Coronary artery (tissue), 2 donors: Measurements from ENCODE around the gene NCAPH2.

Experiments used
- DNase-seq: peaks from one replicate; pipeline ENCODE4 v3.0.0-alpha.2; 2017; ENCODE audit warnings: low spot score
- H3K27ac ChIP-seq, 2 donors: fragments of 200-600 bp; sonication (generic); one replicate each; pipeline ENCODE4 v1.5.1; 2016 to 2019
- H3K4me3 ChIP-seq: fragments of 200-600 bp; sonication (generic); 2 replicates; pipeline ENCODE4 v1.5.1; 2016; ENCODE audit warnings: mild to moderate bottlenecking, moderate library complexity
- TF ChIP-seq, protein P1 (sequence below): fragments of 200-600 bp; sonication (generic); IDR thresholded peaks from one replicate; pipeline ENCODE4 v1.5.1; 2019; ENCODE audit warnings: antibody characterized with exemption

The NCAPH2 gene

DNA sequence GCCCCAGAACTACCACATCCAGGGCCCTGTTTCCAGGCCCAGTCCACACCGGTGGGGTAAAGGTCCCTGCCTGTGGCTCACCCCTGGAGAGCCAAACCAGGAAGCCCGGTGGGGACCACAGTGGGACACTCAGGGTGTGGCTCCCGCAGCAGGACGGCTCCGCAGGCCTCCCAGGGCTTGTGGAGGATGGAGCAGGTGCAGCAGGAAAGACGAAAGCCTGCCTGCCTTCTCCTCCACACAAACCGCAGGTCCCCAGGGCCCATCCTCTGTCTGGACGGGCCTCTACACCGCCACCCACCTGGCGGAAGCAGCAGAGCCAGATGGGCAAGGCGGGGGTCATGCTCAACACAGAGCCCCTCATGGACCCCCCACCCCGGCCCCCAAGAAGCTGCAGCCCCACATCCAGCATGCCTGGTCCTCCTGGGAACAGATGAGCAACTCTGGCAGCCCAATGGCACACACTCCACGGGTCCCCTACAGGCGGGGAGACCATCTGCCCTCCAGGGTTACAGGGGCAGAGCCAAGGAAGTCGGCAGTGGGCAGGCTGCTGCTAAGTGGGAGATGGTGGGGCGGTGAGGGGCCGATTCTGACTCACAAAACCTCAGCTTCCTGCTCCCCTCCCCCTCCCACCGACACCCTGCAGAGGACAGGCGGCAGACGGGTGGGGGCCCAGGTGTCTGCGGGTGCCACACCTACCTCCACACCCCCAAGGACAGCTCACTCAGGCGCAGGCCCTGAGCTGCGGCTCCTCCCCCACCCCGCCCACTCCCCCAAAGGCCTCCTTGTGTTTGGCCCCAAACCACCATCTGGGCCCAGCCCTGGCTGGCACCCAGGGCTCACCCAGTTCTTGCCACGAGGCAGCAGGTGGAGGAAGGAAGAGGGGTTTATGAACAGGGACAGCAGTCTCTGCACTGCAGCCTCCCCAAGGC is 38.4 kb upstream of the NCAPH2 start:
- DNase-seq: no peak
- no peak overlapping the region for H3K4me3 ChIP-seq
- TF ChIP-seq, protein P1, sequence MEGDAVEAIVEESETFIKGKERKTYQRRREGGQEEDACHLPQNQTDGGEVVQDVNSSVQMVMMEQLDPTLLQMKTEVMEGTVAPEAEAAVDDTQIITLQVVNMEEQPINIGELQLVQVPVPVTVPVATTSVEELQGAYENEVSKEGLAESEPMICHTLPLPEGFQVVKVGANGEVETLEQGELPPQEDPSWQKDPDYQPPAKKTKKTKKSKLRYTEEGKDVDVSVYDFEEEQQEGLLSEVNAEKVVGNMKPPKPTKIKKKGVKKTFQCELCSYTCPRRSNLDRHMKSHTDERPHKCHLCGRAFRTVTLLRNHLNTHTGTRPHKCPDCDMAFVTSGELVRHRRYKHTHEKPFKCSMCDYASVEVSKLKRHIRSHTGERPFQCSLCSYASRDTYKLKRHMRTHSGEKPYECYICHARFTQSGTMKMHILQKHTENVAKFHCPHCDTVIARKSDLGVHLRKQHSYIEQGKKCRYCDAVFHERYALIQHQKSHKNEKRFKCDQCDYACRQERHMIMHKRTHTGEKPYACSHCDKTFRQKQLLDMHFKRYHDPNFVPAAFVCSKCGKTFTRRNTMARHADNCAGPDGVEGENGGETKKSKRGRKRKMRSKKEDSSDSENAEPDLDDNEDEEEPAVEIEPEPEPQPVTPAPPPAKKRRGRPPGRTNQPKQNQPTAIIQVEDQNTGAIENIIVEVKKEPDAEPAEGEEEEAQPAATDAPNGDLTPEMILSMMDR: no peak
- H3K27ac ChIP-seq: no peak overlapping the region

DNA sequence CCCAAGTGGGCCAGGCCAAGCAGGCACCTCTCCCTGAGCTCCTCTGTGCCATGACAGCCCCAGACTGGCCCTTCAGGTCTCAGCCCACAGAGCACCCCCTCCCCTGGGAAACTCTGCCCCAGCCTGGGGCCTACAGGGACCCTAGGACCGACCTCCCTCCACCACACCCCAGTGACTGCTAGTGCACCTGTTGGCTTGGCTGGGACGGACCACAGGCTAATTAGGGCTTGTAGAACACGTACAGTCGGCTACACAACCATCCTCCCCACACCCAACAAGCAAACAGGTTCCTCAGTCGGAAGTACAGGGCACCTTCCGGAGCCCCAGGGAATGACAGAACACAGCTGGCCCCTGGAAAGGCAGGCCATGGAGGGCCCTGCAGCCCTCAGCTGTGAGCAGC is 37.5 kb upstream of the NCAPH2 start:
- TF ChIP-seq, protein P1: no peak
- Histone ChIP-seq H3K27ac (no peak overlapping the region), H3K4me3 (no peak overlapping the region)
- DNase-seq: no peak

DNA sequence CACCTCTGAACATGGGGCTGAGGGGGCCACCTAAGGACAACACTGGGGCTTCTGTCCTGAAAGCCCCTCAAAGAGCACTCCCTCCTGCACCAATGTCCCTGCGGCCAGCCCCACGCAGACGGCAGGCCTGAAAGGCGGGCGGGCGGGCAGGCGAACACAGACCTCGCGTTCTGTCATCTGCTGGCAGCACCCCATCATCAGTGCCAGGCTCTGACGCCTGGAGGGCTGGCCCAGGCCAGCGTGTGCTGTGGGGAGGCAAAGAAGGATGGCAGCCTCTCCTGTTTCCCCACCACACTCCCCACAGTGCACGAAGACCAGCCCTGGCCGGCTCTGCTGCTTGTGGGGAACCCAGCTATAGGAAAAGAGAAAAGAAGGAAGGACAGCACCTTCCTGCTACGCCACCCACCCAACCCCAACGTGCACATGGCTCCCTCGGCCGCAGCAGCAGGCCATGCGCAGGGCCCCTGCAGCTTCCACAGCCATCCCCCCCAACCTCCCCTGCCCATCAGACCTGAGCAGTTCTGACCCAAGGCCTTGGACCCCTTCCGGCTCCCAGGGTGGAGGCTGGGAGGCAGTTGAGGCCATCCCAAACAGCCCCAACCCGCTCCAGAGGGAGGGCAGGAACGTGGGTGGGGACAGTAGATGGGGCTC is 36.7 kb upstream of the NCAPH2 start:
- TF ChIP-seq, protein P1: no peak
- Histone ChIP-seq H3K4me3 (no peak overlapping the region), H3K27ac (no peak overlapping the region)
- DNase-seq: no peak

DNA sequence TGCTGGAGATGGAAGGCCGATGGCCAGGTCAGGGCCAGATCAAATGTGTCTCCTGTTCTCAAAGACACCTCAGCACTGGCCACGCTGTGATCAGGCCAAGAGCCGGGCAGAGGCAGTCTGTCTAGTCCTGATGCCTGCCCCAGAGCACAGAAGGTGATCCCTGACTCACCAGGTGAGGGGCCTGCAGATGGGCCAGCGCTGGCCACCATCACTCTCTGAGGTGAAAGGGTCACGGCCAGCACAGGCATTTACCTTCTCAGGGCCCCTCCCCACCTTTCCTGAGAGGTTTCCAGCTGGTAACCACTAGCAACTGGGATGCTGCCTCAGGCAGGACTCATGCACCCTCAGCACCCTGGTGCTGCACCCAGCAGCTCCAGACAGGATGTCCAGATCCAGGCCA is 36.1 kb upstream of the NCAPH2 start:
- Histone ChIP-seq H3K27ac (no peak overlapping the region), H3K4me3 (peak overlapping the region; percentile 92)
- DNase-seq: no peak
- TF ChIP-seq, protein P1: no peak

DNA sequence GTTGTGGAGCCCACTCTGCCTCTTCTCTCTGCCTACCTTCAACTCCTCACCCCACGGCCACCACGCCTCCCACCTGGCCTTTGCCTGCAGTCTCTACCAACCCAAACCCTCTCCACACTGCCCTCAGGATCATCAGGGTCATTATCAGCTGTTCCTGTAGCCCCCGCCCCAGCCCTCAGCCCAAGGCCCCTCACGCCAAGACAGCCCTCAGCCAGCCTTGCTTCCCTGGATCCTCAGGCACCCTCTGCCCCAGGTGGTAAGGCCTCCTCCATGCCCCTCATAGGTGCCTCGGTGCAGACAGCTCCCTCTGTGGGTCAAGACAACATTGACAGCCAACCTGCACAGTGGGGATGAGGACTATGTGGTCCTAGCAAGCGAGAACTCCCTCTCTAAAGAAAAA is 34.9 kb upstream of the NCAPH2 start:
- TF ChIP-seq, protein P1: no peak
- Histone ChIP-seq H3K27ac (no peak overlapping the region), H3K4me3 (peak overlapping the region; percentile 92)
- DNase-seq: no peak

DNA sequence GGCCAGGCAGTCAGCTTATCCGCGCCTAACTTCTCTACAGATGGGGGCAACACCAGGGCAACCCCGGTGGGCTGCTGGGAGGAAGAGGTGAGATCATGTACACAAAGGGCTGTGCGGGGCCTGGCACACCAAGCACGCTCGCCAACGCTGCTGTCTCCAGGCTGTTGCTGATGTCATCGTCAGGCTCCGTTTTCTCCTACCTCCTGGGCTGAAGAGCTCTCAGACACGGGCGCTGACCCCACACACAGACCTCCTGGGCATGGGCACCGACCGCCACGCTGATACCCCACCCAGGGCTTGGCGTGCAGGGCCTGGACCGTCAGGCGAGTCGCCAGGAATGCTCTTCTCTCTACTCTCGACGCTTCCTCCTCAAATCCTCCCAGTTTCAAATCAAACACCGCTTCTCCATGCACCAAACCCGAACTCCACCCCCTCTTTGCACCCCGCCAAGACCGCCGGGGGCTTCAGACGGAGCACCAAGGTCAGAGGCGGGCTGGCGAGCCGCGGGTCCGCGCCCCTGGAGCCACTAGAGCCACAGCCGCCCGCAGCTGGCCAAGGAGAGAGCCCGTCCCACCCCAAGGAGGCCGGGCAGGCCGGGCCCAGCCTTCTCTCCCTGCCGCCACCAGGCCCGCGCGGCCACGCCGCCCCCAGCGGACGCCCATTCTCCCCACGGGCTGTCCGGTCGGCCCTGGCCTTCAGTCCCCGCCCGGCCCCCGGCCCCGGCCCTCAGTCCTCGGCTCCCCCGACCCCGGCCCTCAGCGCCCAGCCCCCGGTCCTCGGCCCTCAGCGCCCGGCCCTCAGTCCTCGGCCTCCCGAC is 34.0 kb upstream of the NCAPH2 start:
- TF ChIP-seq, protein P1: no peak
- no peak for DNase-seq
- peak overlapping the region; percentile 70 to 85 for H3K27ac ChIP-seq

More for the DNA sequence above, 34.0 kb upstream of the NCAPH2 start:
- peak overlapping the region; percentile 92 for H3K4me3 ChIP-seq
